GM20431 (cell line): Measurements from ENCODE around the gene RPN2.

Experiments
- in situ Hi-C: fragments of 300-500 bp; cut with MseI, MboI; formaldehyde crosslinking; loops from one replicate; pipeline ENCODE4 v1.15.0; 2020; ENCODE audit warnings: low sequenced_read_pairs; ENCODE audit not compliant: unreplicated experiment

RPN2 gene

GRCh38 chr20:37179683-37180524, 774 bp downstream of the RPN2 start:
- in situ Hi-C loops = no loop called here

- in situ Hi-C loops = no loop called here
Observed at GRCh38 chr20:37185686-37186085, 6.6 kb downstream of the RPN2 start.

- in situ Hi-C loops = no loop called here
Observed at GRCh38 chr20:37188787-37189186, 9.7 kb downstream of the RPN2 start.

- in situ Hi-C loops = no loop called here
Observed at GRCh38 chr20:37189416-37190016, 10.4 kb downstream of the RPN2 start.

- in situ Hi-C loops = no loop called here
Observed at GRCh38 chr20:37190354-37191112, 11.4 kb downstream of the RPN2 start.

- in situ Hi-C loops = no loop called here
Observed at GRCh38 chr20:37192137-37192854, 13.2 kb downstream of the RPN2 start.

GRCh38 chr20:37193226-37193625, 14.1 kb downstream of the RPN2 start:
- in situ Hi-C loops = no loop called here

- in situ Hi-C loops = no loop called here
Observed at GRCh38 chr20:37193821-37194220, 14.7 kb downstream of the RPN2 start.

GRCh38 chr20:37194621-37195417, 15.7 kb downstream of the RPN2 start:
- in situ Hi-C loops = no loop called here

- in situ Hi-C loops = no loop called here
Observed at GRCh38 chr20:37198932-37199660, 20.0 kb downstream of the RPN2 start.

GRCh38 chr20:37200376-37200775, 21.2 kb downstream of the RPN2 start:
- in situ Hi-C loops = no loop called here

- in situ Hi-C loops = no loop called here
Observed at GRCh38 chr20:37200926-37201826, 22.0 kb downstream of the RPN2 start.

- in situ Hi-C loops = no loop called here
Observed at GRCh38 chr20:37201827-37202162, 22.7 kb downstream of the RPN2 start.

GRCh38 chr20:37202267-37202943, 23.3 kb downstream of the RPN2 start:
- in situ Hi-C loops = no loop called here

- in situ Hi-C loops = no loop called here
Observed at GRCh38 chr20:37204056-37204455, 24.9 kb downstream of the RPN2 start.

- in situ Hi-C loops = no loop called here
Observed at GRCh38 chr20:37205130-37205529, 26.0 kb downstream of the RPN2 start.

GRCh38 chr20:37205794-37206193, 26.7 kb downstream of the RPN2 start:
- in situ Hi-C loops = no loop called here

GRCh38 chr20:37207171-37207570, 28.0 kb downstream of the RPN2 start:
- in situ Hi-C loops = no loop called here
